ENCODE measurements around the gene EIF6.

- TF ChIP-seq YY1 (IDR thresholded peaks at IDR 0.05; ENCODE audit: insufficient read depth, insufficient read length) (no peak), ZNF274 (IDR thresholded peaks at IDR 0.05; ENCODE audit: low read depth, low read length) (no peak)
Observed at GRCh38 chr20:35252037-35252461, 32.5 kb downstream of the EIF6 start.

Measured in NT2/D1 (cell line).